ENCODE data around the gene KLHL41. TPM values are rescaled to one million over a fixed set of nuclear protein-coding genes. Genes with fewer than 3 reads are reported as not detected.

KLHL41 gene
- total and polyA plus RNA-seq, 2 of the 13 experiments (the other 11 are each of a cell fraction or from before 2014, with no cell fraction given), result 0.07 to 0.31 TPM

DNA sequence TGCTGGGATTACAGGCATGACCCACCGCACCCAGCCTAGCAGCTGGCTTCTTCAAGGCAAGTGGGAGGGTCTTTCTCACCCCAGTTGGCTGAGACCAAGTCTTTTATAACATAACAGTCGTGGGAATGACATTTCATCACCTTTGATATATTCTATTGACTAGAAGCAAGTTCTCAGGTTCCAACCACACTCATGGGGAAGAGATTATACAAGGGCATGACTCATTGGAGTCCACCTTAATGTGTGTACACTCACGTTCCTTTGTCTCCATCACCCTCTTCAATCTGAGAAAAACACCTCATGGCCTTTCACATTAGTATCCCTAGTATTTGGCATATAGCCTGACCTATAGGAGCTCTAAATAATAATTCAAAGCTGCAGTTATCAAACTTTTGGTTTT is 33.0 kb upstream of the KLHL41 start:
- CTCF ChIA-PET (ENCODE audit: low intra/inter-chr PET ratio, low total read pairs), result no interaction called here
- H3K27ac ChIP-seq (ENCODE audit: extremely low read length, insufficient read depth, low read length), result no peak overlapping the region
- in situ Hi-C loops (cut with HindIII; ENCODE audit: extremely low pct_ligation_motif_present, low pct_unique_long_range_greater_than_20kb), result no loop called here
- POLR2A ChIA-PET, result no interaction called here
- WGBS (ENCODE audit: low lambda C conversion rate), result 23% methylated on average over 3 of the region's 3 CpGs
- intact Hi-C loops (cut with micrococcal nuclease; ENCODE audit: unreplicated experiment), result loop anchor here (5.0 kb wide), 2 partner anchors 46 to 96 kb away; partner anchors contain the start of gene FASTKD1
- no peak for ATAC-seq
- no peak overlapping the region for H3K4me2 ChIP-seq (ENCODE audit: low read depth, low read length)
- FAIRE-seq, result no peak
- peak; percentile 62 for DNase-seq (ENCODE audit: low spot score)
- no peaks in the 10 kb centered on the region for H3K79me2 ChIP-seq (ENCODE audit: insufficient read depth, low read length)
- no peaks in the 10 kb centered on the region; a peak in 1 of 5 replicates for H3K27me3 ChIP-seq (ENCODE audit: control insufficient read depth in 1 of 2, insufficient read depth in 2 of 2, low read length in 2 of 2)
- no peak overlapping the region for H2AFZ ChIP-seq (ENCODE audit: low read length)
- no TSS peak for BruUV-seq (replicated peaks)
- no peaks in the 10 kb centered on the region for H3K9me3 ChIP-seq (ENCODE audit: low read length)
- TF ChIP-seq, protein P1, sequence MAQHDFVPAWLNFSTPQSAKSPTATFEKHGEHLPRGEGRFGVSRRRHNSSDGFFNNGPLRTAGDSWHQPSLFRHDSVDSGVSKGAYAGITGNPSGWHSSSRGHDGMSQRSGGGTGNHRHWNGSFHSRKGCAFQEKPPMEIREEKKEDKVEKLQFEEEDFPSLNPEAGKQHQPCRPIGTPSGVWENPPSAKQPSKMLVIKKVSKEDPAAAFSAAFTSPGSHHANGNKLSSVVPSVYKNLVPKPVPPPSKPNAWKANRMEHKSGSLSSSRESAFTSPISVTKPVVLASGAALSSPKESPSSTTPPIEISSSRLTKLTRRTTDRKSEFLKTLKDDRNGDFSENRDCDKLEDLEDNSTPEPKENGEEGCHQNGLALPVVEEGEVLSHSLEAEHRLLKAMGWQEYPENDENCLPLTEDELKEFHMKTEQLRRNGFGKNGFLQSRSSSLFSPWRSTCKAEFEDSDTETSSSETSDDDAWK (CRISPR knock-in tag; IDR thresholded peaks at IDR 0.05), result no peak
- TF ChIP-seq SATB2 (CRISPR knock-in tag; IDR thresholded peaks at IDR 0.05) (no peak), ZSCAN22 (CRISPR knock-in tag; IDR thresholded peaks at IDR 0.05) (no peak), ZNF703 (CRISPR knock-in tag; IDR thresholded peaks at IDR 0.05; ENCODE audit: borderline replicate concordance) (no peak), FOSL2 (CRISPR knock-in tag; IDR thresholded peaks at IDR 0.05) (peak; percentile 64), BHLHE40 (IDR thresholded peaks at IDR 0.05; ENCODE audit: low read length) (peak; percentile 86)
- no peak overlapping the region for H3K9ac ChIP-seq (ENCODE audit: insufficient read depth, low read depth, low read length)
- H3K36me3 ChIP-seq (replicated peaks in 1 of 2; ENCODE audit: control insufficient read depth in 1 of 2, insufficient read depth in 2 of 2, low read length in 2 of 2), result no peaks in the 10 kb centered on the region
- peaks cover 44% of the 10 kb centered on the region for H3K4me1 ChIP-seq (ENCODE audit: insufficient read depth, low read length)
- no peaks in the 10 kb centered on the region for H4K20me1 ChIP-seq (ENCODE audit: insufficient read depth, low read length)
- H3K4me3 ChIP-seq (replicated peaks in 1 of 3; ENCODE audit: insufficient read depth in 1 of 3, low read depth in 2 of 3, low read length in 3 of 3), result no peak overlapping the region

DNA sequence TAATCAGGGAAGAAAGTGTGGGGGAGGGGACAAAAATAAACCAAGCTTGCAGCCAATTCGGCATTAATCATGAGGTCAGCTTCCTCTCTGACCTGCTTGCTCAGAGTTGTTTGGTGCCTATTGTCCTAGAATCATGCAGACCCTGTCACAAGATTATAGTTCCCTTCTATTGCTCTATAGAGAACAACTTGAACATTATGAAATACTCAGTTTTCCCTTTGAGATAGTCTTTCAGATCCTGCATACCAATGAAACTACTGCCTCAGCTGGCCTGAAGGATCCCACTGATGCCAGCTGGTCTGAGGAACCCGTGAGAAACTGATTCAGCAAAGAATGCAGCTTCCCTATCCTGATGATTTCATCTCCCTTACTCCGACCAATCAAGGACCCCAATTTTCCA is 31.2 kb upstream of the KLHL41 start:
- WGBS (ENCODE audit: low lambda C conversion rate), result 17% methylated on average over 3 of the region's 3 CpGs
- no TSS peak for BruUV-seq (replicated peaks)
- in situ Hi-C loops (cut with HindIII; ENCODE audit: extremely low pct_ligation_motif_present, low pct_unique_long_range_greater_than_20kb), result no loop called here
- H3K9ac ChIP-seq (ENCODE audit: insufficient read depth, low read depth, low read length), result no peak overlapping the region; the same call in 1 of the 2 replicates
- H3K36me3 ChIP-seq (replicated peaks in 1 of 2; ENCODE audit: control insufficient read depth in 1 of 2, insufficient read depth in 2 of 2, low read length in 2 of 2), result peaks cover 0 to 2% of the 10 kb centered on the region in 2 experiments; a peak in 1 of 5 replicates
- H3K4me3 ChIP-seq (replicated peaks in 1 of 3; ENCODE audit: insufficient read depth in 1 of 3, low read depth in 2 of 3, low read length in 3 of 3), result peak overlapping the region; percentile 62 to 85 (median 85); a peak in 4 of 6 replicates
- no peaks in the 10 kb centered on the region for H4K20me1 ChIP-seq (ENCODE audit: insufficient read depth, low read length)
- H3K9me3 ChIP-seq (ENCODE audit: low read length), result no peaks in the 10 kb centered on the region
- H2AFZ ChIP-seq (ENCODE audit: low read length), result peak overlapping the region; percentile 37
- POLR2A ChIA-PET, result interaction anchor here (0.6 kb wide), 2 partner anchors 12 to 973 kb away, joined by 3 read pairs; no protein-coding TSS in a partner anchor
- DNase-seq (ENCODE audit: low spot score) (peak; percentile 28), FAIRE-seq (no peak), ATAC-seq (peak; percentile 5; the same call in 2 of the 3 replicates)
- H3K79me2 ChIP-seq (ENCODE audit: insufficient read depth, low read length), result no peaks in the 10 kb centered on the region
- peaks cover 48% of the 10 kb centered on the region for H3K4me1 ChIP-seq (ENCODE audit: insufficient read depth, low read length)
- H3K27ac ChIP-seq (ENCODE audit: extremely low read length, insufficient read depth, low read length), result no peak overlapping the region
- intact Hi-C loops (cut with micrococcal nuclease; ENCODE audit: unreplicated experiment), result loop anchor here (5.0 kb wide), 2 partner anchors 44 to 94 kb away; partner anchors contain the start of gene FASTKD1
- H3K27me3 ChIP-seq (ENCODE audit: control insufficient read depth in 1 of 2, insufficient read depth in 2 of 2, low read length in 2 of 2), result no peaks in the 10 kb centered on the region; a peak in 1 of 5 replicates
- CTCF ChIA-PET (ENCODE audit: low intra/inter-chr PET ratio, low total read pairs), result no interaction called here
- TF ChIP-seq, protein P2, sequence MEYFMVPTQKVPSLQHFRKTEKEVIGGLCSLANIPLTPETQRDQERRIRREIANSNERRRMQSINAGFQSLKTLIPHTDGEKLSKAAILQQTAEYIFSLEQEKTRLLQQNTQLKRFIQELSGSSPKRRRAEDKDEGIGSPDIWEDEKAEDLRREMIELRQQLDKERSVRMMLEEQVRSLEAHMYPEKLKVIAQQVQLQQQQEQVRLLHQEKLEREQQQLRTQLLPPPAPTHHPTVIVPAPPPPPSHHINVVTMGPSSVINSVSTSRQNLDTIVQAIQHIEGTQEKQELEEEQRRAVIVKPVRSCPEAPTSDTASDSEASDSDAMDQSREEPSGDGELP (IDR thresholded peaks at IDR 0.05; ENCODE audit: borderline replicate concordance, low read depth), result peak; percentile 28; the same call in 1 of the 2 replicates
- 0 out of 2 replicates have a peak, but pooled peaks have one; percentile 47 for TF ChIP-seq ZNF317 (CRISPR knock-in tag; IDR thresholded peaks at IDR 0.05)
- TF ChIP-seq HNF4A (CRISPR knock-in tag; IDR thresholded peaks at IDR 0.05), result no peak
- TF ChIP-seq ZFX (CRISPR knock-in tag; IDR thresholded peaks at IDR 0.05; ENCODE audit: low read depth), result peak; percentile 22; the same call in 1 of the 2 replicates
- peak overlapping the region; percentile 94 for H3K4me2 ChIP-seq (ENCODE audit: low read depth, low read length)

Measured in HepG2 (cell line).